Measurements from ENCODE around the gene TMEM179. TPM values are rescaled to one million over a fixed set of nuclear protein-coding genes. Genes with fewer than 3 reads are reported as not detected.

TMEM179 gene
- total and polyA plus RNA-seq, 2 of the 13 experiments (the other 11 are each of a cell fraction or from before 2014, with no cell fraction given): not detected

DNA sequence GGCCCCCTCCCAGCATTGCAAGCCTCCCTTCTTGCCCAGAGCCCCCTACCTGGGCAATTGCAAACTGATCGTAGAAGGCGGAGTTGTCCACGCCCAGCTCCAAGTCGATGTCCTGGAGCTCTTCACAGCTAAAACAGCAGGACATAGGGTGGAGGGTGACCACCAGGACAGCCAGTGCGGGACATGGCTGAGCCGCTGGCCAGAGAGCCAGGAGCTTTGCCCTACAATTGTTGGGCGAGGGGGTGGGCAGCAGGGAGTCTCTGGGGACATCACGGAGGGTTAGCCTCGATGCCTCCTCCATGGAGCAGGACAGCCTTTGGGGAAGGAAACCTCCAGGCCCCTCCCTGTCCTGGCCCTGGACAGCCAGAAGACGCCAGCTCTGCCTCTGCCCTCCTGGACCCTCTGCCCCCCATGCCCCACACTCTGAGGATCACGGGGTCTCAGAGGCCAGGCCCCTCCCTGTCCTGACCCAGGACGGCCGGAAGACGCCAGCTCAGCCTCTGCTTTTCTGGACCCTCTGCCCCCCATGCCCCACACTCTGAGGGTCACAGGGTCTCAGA lies 9.4 kb downstream of the TMEM179 start:
- ATAC-seq (no peak), DNase-seq (ENCODE audit: low spot score) (no peak), FAIRE-seq (no peak)
- H3K9me3 ChIP-seq (ENCODE audit: low read length): no peaks in the 10 kb centered on the region
- intact Hi-C loops (cut with micrococcal nuclease; ENCODE audit: unreplicated experiment): no loop called here
- H3K36me3 ChIP-seq (replicated peaks in 1 of 2; ENCODE audit: control insufficient read depth in 1 of 2, insufficient read depth in 2 of 2, low read length in 2 of 2): no peaks in the 10 kb centered on the region
- 25% methylated on average over 8 of the region's 14 CpGs for WGBS (ENCODE audit: low lambda C conversion rate)
- peaks cover 23 to 63% of the 10 kb centered on the region in 2 experiments; a peak in 4 of 5 replicates for H3K27me3 ChIP-seq (ENCODE audit: control insufficient read depth in 1 of 2, insufficient read depth in 2 of 2, low read length in 2 of 2)
- H3K4me3 ChIP-seq (replicated peaks in 1 of 3; ENCODE audit: insufficient read depth in 1 of 3, low read depth in 2 of 3, low read length in 3 of 3): no peak overlapping the region
- no peak overlapping the region for H3K4me2 ChIP-seq (ENCODE audit: low read depth, low read length)
- H3K79me2 ChIP-seq (ENCODE audit: insufficient read depth, low read length): no peaks in the 10 kb centered on the region
- H3K9ac ChIP-seq (ENCODE audit: insufficient read depth, low read depth, low read length): no peak overlapping the region
- BruUV-seq (replicated peaks): no TSS peak
- CTCF ChIA-PET (ENCODE audit: low intra/inter-chr PET ratio, low total read pairs): no interaction called here
- no peak overlapping the region for H3K27ac ChIP-seq (ENCODE audit: extremely low read length, insufficient read depth, low read length)
- no peak overlapping the region for H2AFZ ChIP-seq (ENCODE audit: low read length)
- POLR2A ChIA-PET: no interaction called here
- H3K4me1 ChIP-seq (ENCODE audit: insufficient read depth, low read length): no peaks in the 10 kb centered on the region
- H4K20me1 ChIP-seq (ENCODE audit: insufficient read depth, low read length): peaks cover 7% of the 10 kb centered on the region; the same call in 1 of the 2 replicates
- in situ Hi-C loops (cut with HindIII; ENCODE audit: extremely low pct_ligation_motif_present, low pct_unique_long_range_greater_than_20kb): no loop called here
- no peak for TF ChIP-seq MLLT10 (CRISPR knock-in tag; IDR thresholded peaks at IDR 0.05)
- no peak for TF ChIP-seq ZNF124 (CRISPR knock-in tag; IDR thresholded peaks at IDR 0.05)
- TF ChIP-seq, protein P1, sequence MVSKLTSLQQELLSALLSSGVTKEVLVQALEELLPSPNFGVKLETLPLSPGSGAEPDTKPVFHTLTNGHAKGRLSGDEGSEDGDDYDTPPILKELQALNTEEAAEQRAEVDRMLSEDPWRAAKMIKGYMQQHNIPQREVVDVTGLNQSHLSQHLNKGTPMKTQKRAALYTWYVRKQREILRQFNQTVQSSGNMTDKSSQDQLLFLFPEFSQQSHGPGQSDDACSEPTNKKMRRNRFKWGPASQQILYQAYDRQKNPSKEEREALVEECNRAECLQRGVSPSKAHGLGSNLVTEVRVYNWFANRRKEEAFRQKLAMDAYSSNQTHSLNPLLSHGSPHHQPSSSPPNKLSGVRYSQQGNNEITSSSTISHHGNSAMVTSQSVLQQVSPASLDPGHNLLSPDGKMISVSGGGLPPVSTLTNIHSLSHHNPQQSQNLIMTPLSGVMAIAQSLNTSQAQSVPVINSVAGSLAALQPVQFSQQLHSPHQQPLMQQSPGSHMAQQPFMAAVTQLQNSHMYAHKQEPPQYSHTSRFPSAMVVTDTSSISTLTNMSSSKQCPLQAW (CRISPR knock-in tag; IDR thresholded peaks at IDR 0.05): no peak
- TF ChIP-seq HOXA7 (CRISPR knock-in tag; IDR thresholded peaks at IDR 0.05): no peak
- no peak for TF ChIP-seq EZH2 (conservative IDR thresholded peaks at IDR 0.05; ENCODE audit: low read depth, low read length)
- TF ChIP-seq RARA (CRISPR knock-in tag; IDR thresholded peaks at IDR 0.05): no peak
- no peak for TF ChIP-seq ZNF891 (CRISPR knock-in tag; IDR thresholded peaks at IDR 0.05)
- no peak for TF ChIP-seq ARID4A (CRISPR knock-in tag; IDR thresholded peaks at IDR 0.05; ENCODE audit: borderline replicate concordance)
- TF ChIP-seq NBN (conservative IDR thresholded peaks at IDR 0.05): no peak
- TF ChIP-seq SNRNP70 (IDR thresholded peaks at IDR 0.05; ENCODE audit: low read depth, low read length): no peak
- no peak for TF ChIP-seq ZNF75D (CRISPR knock-in tag; IDR thresholded peaks at IDR 0.05; ENCODE audit: borderline replicate concordance)
- no peak for TF ChIP-seq EHMT2 (IDR thresholded peaks at IDR 0.05; ENCODE audit: borderline replicate concordance, low read depth, low read length)
- no peak for TF ChIP-seq ZZZ3 (CRISPR knock-in tag; IDR thresholded peaks at IDR 0.05; ENCODE audit: borderline replicate concordance)
- TF ChIP-seq ZNF775 (CRISPR knock-in tag; IDR thresholded peaks at IDR 0.05; ENCODE audit: borderline replicate concordance): no peak
- no peak for TF ChIP-seq ZNF280B (CRISPR knock-in tag; IDR thresholded peaks at IDR 0.05; ENCODE audit: borderline replicate concordance)
- no peak for TF ChIP-seq CC2D1A (CRISPR knock-in tag; IDR thresholded peaks at IDR 0.05)
- TF ChIP-seq, protein P2, sequence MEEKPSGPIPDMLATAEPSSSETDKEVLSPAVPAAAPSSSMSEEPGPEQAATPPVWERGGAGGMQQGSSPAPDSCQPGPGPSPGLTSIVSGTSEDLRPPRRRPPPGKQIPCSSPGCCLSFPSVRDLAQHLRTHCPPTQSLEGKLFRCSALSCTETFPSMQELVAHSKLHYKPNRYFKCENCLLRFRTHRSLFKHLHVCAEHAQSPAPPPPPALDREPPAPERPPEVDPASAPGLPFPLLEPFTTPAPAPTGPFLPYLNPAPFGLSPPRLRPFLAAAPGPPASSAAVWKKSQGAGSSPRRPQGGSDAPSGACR (CRISPR knock-in tag; IDR thresholded peaks at IDR 0.05): no peak
- no peak for TF ChIP-seq SP2 (CRISPR knock-in tag; IDR thresholded peaks at IDR 0.05)

All from HepG2 (cell line).